DOHH2 (cell line): Measurements from ENCODE around the gene CUBN.

Experiments used
- CTCF ChIP-seq: fragments of 200-600 bp; sonication (generic); IDR thresholded peaks from one replicate; pipeline ENCODE4 v1.5.1; 2014; ENCODE audit warnings: antibody characterized with exemption, mild to moderate bottlenecking, low read depth, low read length; ENCODE audit not compliant: poor library complexity, severe bottlenecking
- EZH2phosphoT487 ChIP-seq: fragments of 200-600 bp; sonication (generic); IDR thresholded peaks from 2 replicates; pipeline ENCODE4 v1.6.1; 2017; ENCODE audit warnings: borderline replicate concordance, mild to moderate bottlenecking, antibody characterized with exemption, low read length, moderate library complexity, mixed read lengths

GRCh38 chr10:17005621-17006566 is 123.7 kb downstream of the CUBN start:
- no peak for TF ChIP-seq CTCF
- no peak for TF ChIP-seq EZH2phosphoT487
